Body of pancreas (tissue), 4 donors: Measurements from ENCODE around the gene TMEM86B. TPM values are rescaled to one million over a fixed set of nuclear protein-coding genes. Genes with fewer than 3 reads are reported as not detected.
A peak's percentile ranks its signal among the peaks of the same experiment; 100 is the strongest.
"Not testable (repeated sequence)": the region's sequence is repeated elsewhere in the genome, so short reads cannot be mapped to it uniquely, and the experiment has no call there.

Experiments
- ATAC-seq: fragments of 150-250 bp; one replicate; pipeline ENCODE4 v1.9.1; 2016
- DNase-seq, 4 donors: peaks; one replicate each; pipeline ENCODE4 v3.0.0-alpha.2; 2019
- H3K27ac ChIP-seq, 4 donors: fragments of 200-600 bp; sonication (generic); 1 replicate in 3 of 4; 2 replicates in 1 of 4; pipeline versions ENCODE4 v1.5.1 to v1.6.1; 2016 to 2019; ENCODE audit warnings: mild to moderate bottlenecking in 1 of 4, mixed read lengths in 1 of 4, moderate library complexity in 1 of 4
- H3K27me3 ChIP-seq, 2 donors: fragments of 200-600 bp; sonication (generic); one replicate each; pipeline ENCODE4 v1.6.0; 2016; ENCODE audit warnings: mild to moderate bottlenecking in 1 of 2
- H3K36me3 ChIP-seq, 2 donors: fragments of 200-600 bp; sonication (generic); replicated peaks in 1 of 2; 2 replicates each; pipeline ENCODE4 v1.5.1; 2016; ENCODE audit warnings: low read depth in 2 of 2; ENCODE audit not compliant: insufficient read depth in 1 of 2
- H3K4me1 ChIP-seq: fragments of 200-600 bp; sonication (generic); one replicate; pipeline ENCODE4 v1.6.0; 2016
- H3K4me3 ChIP-seq, 2 donors: fragments of 200-600 bp; sonication (generic); 1 replicate in 1 of 2; 2 replicates in 1 of 2; pipeline ENCODE4 v1.5.1; 2016 to 2019
- H3K9me3 ChIP-seq, 3 donors: fragments of 200-600 bp; sonication (generic); 1 replicate in 2 of 3; 2 replicates in 1 of 3; pipeline ENCODE4 v1.5.1; 2016
- POLR2A ChIP-seq, 3 donors: fragments of 450-650 bp; IDR thresholded peaks; one replicate each; pipeline ENCODE4 v1.6.1; 2016; ENCODE audit warnings: antibody characterized with exemption in 3 of 3, mild to moderate bottlenecking in 2 of 3
- WGBS, 2 donors: methylation state at CpG; one replicate each; pipeline ENCODE4 v1.1.5; 2017; 5-methylcytosine and 5-hydroxymethylcytosine counted together
- intact Hi-C: fragments of 100-400 bp; cut with DNase I; formaldehyde crosslinking; loops from one replicate; pipeline ENCODE4 v1.15.1; 2023
- total RNA-seq, 2 donors: library from RNA; depleted of rRNA; stranded (reverse); fragments of >200 nt; gene quantifications; one replicate each; pipeline ENCODE4 v1.1.0, GENCODE V29; 2016
- TF ChIP-seq, protein P1 (sequence below), 7 experiments: fragments of 450-650 bp in 4 of 7; fragments of 200-600 bp in 3 of 7; sonication (generic) in 3 of 7; IDR thresholded peaks; one replicate each; pipeline ENCODE4 v1.5.1; 2016 to 2019; ENCODE audit warnings: antibody characterized with exemption in 7 of 7

Gene TMEM86B
- total RNA-seq, 2 donors from 2014 or later = 1.6 to 3.0 TPM

DNA sequence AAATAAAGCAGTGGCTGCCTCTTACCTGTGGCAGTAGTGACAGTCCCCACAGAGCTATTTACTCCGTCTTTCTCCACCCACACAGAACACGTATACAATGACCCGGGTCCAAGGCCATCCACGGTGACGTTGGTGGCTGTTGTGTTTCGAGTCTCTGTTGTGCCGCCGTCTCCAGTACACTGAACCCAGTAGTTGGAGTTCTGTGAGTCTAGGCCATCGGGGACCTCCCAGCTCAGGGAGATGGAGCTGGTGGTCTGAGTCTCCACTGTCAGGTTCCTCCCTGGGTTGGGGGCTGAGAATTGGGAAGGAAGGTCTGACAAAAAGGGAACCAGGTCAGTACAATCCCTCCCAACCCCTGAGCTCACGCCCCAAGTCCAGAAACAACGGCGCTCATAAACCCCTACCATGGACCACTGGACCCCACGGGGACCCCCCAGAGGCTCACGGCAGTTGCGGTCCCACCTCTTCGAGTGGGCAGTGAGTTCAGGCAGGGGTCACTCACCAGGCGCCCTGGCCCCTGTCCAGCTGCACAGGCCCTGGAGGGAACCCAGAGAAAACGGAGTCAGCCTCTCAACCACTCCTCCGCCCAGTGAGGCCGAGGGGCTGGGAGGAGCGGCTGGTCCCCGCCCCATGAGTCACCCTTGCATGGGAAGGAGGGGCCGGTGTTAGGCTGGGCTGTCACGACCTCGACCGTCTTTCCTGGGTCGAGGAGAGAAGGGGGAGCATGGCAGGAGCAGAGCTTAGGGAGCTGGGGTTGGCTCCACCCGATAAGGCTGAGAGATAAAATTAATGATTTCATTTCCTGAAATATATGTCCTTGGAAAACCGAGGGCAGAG is 21.7 kb downstream of the TMEM86B start:
- Histone ChIP-seq H3K27me3 (no peaks in the 10 kb centered on the region), H3K27ac (peak overlapping the region; percentile 65 to 85 (median 82)), H3K36me3 (no peaks in the 10 kb centered on the region), H3K4me3 (no peak overlapping the region), H3K9me3 (no peaks in the 10 kb centered on the region), H3K4me1 (peaks cover 37% of the 10 kb centered on the region)
- TF ChIP-seq POLR2A (IDR thresholded peaks at IDR 0.05) = peak; percentile 63 to 84 (median 80)
- TF ChIP-seq, protein P1, sequence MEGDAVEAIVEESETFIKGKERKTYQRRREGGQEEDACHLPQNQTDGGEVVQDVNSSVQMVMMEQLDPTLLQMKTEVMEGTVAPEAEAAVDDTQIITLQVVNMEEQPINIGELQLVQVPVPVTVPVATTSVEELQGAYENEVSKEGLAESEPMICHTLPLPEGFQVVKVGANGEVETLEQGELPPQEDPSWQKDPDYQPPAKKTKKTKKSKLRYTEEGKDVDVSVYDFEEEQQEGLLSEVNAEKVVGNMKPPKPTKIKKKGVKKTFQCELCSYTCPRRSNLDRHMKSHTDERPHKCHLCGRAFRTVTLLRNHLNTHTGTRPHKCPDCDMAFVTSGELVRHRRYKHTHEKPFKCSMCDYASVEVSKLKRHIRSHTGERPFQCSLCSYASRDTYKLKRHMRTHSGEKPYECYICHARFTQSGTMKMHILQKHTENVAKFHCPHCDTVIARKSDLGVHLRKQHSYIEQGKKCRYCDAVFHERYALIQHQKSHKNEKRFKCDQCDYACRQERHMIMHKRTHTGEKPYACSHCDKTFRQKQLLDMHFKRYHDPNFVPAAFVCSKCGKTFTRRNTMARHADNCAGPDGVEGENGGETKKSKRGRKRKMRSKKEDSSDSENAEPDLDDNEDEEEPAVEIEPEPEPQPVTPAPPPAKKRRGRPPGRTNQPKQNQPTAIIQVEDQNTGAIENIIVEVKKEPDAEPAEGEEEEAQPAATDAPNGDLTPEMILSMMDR (IDR thresholded peaks at IDR 0.05) = no peak
- WGBS, 2 donors = 9 to 16% methylated on average over 20 to 29 of the region's 29 CpGs
- ATAC-seq (peak; percentile 90), DNase-seq (peak; percentile 87 to 94 (median 92))
- intact Hi-C loops = no loop called here

DNA sequence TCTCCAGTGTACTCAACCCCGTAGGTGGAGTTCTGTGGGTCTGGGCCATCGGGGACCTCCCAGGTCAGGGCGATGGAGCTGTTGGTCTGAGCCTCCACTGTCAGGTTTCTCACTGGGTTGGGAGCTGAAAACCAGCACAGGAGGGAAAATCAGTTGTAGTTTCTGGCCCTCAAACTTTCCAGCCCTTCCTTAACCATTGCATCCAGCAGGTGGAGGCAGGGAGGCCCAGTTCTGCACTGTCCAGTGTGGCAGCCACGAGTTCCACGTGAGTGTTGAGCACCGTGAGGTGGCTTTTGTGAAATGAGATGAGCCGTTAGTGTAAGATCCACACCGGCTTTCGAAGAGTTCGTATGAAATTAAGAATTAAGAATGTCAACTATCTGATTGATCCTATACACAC is 26.4 kb downstream of the TMEM86B start:
- TF ChIP-seq, protein P1 (IDR thresholded peaks at IDR 0.05) = peak in 1 of 7 experiments; percentile 4
- intact Hi-C loops, DNase-seq, ATAC-seq, H3K36me3 ChIP-seq, H3K27me3 ChIP-seq, H3K4me3 ChIP-seq, H3K9me3 ChIP-seq, H3K27ac ChIP-seq: not testable (repeated sequence)
- H3K4me1 ChIP-seq = peaks cover 10% of the 10 kb centered on the region
- WGBS, 2 donors = 63 to 72% methylated on average over 8 to 10 of the region's 10 CpGs

DNA sequence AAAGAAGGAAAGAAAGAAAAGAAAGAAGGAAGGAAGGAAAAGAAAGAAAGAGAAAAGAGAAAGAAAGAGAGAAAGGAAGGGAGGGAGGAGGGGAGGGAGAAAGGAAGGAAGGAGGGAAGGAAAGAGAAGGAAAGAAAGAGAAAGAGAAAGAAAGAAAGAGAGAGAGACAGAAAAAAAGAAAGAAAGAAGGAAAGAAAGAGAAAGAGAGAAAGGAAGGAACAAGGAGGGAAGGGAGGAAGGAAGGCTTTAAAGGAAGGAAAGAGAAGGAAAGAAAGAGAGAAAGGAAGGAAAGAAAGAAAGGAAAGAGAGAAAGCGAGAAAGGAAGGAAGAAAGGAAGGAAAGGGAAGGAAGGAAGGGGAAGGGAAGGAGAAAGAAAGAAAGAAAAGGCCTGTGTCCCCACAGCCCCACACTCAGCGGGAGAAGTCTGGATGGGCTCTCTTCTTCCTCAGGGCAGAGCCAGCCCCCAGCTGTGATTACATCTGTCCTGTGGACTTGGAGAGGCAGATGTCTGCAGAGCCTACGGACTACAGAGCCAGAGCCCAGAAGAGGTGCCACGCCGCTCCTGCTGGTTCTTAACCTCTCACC is 28.9 kb downstream of the TMEM86B start:
- Histone ChIP-seq H3K4me3 (no peak overlapping the region), H3K27me3 (no peaks in the 10 kb centered on the region), H3K9me3 (no peaks in the 10 kb centered on the region), H3K4me1 (no peaks in the 10 kb centered on the region), H3K36me3 (no peaks in the 10 kb centered on the region), H3K27ac (no peak overlapping the region)
- TF ChIP-seq, protein P1 (IDR thresholded peaks at IDR 0.05) = no peak
- TF ChIP-seq POLR2A (IDR thresholded peaks at IDR 0.05) = no peak
- intact Hi-C loops = no loop called here
- WGBS, 2 donors = 71 to 88% methylated on average over 5 of the region's 5 CpGs
- DNase-seq (no peak), ATAC-seq (no peak)

DNA sequence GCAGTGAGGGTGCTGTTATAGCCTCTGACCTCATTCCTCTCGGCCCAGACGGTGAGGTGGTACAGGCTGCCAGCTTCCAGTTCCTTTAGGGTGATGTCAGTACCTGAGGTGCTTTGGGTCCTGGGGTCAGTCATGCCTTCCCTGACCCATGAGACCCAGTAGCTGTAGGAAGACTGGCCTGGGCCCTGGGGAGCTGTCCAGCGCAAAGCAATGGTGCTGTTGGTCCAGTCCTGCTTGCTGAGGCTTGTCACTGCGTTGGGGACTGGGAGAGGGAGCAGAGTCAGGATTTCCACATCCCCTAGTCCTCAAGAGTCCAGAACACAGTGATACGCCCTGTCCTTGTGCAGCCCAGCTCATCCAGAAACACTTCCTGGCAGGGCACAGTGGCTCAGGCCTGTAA is 29.9 kb downstream of the TMEM86B start:
- H3K4me1 ChIP-seq = no peaks in the 10 kb centered on the region
- WGBS, 2 donors = 80 to 90% methylated on average over 2 to 5 of the region's 5 CpGs
- H3K9me3 ChIP-seq = no peaks in the 10 kb centered on the region
- TF ChIP-seq, protein P1 (IDR thresholded peaks at IDR 0.05) = no peak
- TF ChIP-seq POLR2A (IDR thresholded peaks at IDR 0.05) = no peak
- no peak overlapping the region for H3K4me3 ChIP-seq
- no peaks in the 10 kb centered on the region for H3K36me3 ChIP-seq
- no peaks in the 10 kb centered on the region for H3K27me3 ChIP-seq
- H3K27ac ChIP-seq = no peak overlapping the region
- DNase-seq (no peak), ATAC-seq (no peak)
- intact Hi-C loops = no loop called here
